Stimulated activated CD4-positive, alpha-beta T cell treated with anti-CD3 and anti-CD28 coated beads, Interleukin-12 subunit alpha, Interleukin-12 subunit beta, amount 100 ng/mL, for 48 hours (primary cell): ENCODE measurements around the gene TSHR.
"Not testable (repeated sequence)": the region's sequence is repeated elsewhere in the genome, so short reads cannot be mapped to it uniquely, and the experiment has no call there.

ENCODE experiments used
- DNase-seq, 3 donors: peaks; one replicate each; pipeline ENCODE4 v3.0.0-alpha.2; 2020; ENCODE audit warnings: low read depth in 2 of 3, low spot score in 1 of 3

TSHR gene

GRCh38 chr14:80948291-80948690, 7.1 kb upstream of the TSHR start:
- DNase-seq, result no peak

GRCh38 chr14:80951491-80951890, 3.9 kb upstream of the TSHR start:
- no peak for DNase-seq

- DNase-seq, result not testable (repeated sequence)
Measured at GRCh38 chr14:80953211-80953610, 2.2 kb upstream of the TSHR start.

GRCh38 chr14:80954687-80955299, 628 bp upstream of the TSHR start:
- DNase-seq, result peak; percentile 58 to 73 (median 70)

GRCh38 chr14:80956102-80956501, 681 bp downstream of the TSHR start:
- no peak for DNase-seq

- DNase-seq, result no peak
Measured at GRCh38 chr14:80956922-80957321, 1.5 kb downstream of the TSHR start.

- DNase-seq, result no peak
Measured at GRCh38 chr14:80957613-80958012, 2.2 kb downstream of the TSHR start.

- DNase-seq, result no peak
Measured at GRCh38 chr14:80958226-80958625, 2.8 kb downstream of the TSHR start.

GRCh38 chr14:80958939-80959338, 3.5 kb downstream of the TSHR start:
- DNase-seq, result no peak

- DNase-seq, result peak in 2 of 3 donors; percentile 26 to 31
Measured at GRCh38 chr14:80959496-80959895, 4.1 kb downstream of the TSHR start.

GRCh38 chr14:80965037-80965436, 9.6 kb downstream of the TSHR start:
- DNase-seq, result no peak

GRCh38 chr14:80973931-80974641, 18.7 kb downstream of the TSHR start:
- no peak for DNase-seq

- DNase-seq, result no peak
Measured at GRCh38 chr14:80974679-80975078, 19.3 kb downstream of the TSHR start.

- no peak for DNase-seq
Measured at GRCh38 chr14:80977221-80977620, 21.8 kb downstream of the TSHR start.

GRCh38 chr14:80978403-80978802, 23.0 kb downstream of the TSHR start:
- DNase-seq, result no peak

GRCh38 chr14:80979951-80980350, 24.5 kb downstream of the TSHR start:
- no peak for DNase-seq

GRCh38 chr14:80981156-80981555, 25.7 kb downstream of the TSHR start:
- DNase-seq, result no peak

- no peak for DNase-seq
Measured at GRCh38 chr14:80981673-80982072, 26.3 kb downstream of the TSHR start.

GRCh38 chr14:80982711-80983110, 27.3 kb downstream of the TSHR start:
- no peak for DNase-seq

- peak; percentile 23 to 68 (median 40) for DNase-seq
Measured at GRCh38 chr14:80987235-80988032, 32.0 kb downstream of the TSHR start.

GRCh38 chr14:80988192-80988591, 32.8 kb downstream of the TSHR start:
- no peak for DNase-seq
